HAP-1 (cell line): ENCODE measurements around the gene BHLHE23.

Experiments
- DNase-seq, 2 experiments: peaks; one replicate each; pipeline ENCODE4 v3.0.0-alpha.2; 2016 to 2020; ENCODE audit warnings: low spot score in 2 of 2
- H3K27me3 ChIP-seq: fragments of 250-450 bp; sonication (Bioruptor Pico); 2 replicates; pipeline ENCODE4 v1.5.1; 2020; ENCODE audit warnings: low read depth, mild to moderate bottlenecking, moderate library complexity
- H3K36me3 ChIP-seq: fragments of 250-450 bp; sonication (Bioruptor Pico); replicated peaks from 2 replicates; pipeline ENCODE4 v1.5.1; 2020; ENCODE audit warnings: mild to moderate bottlenecking
- H3K4me1 ChIP-seq: fragments of 250-450 bp; sonication (Bioruptor Pico); 2 replicates; pipeline ENCODE4 v1.5.1; 2020; ENCODE audit warnings: mild to moderate bottlenecking
- H3K4me3 ChIP-seq: fragments of 250-450 bp; sonication (Bioruptor Pico); 2 replicates; pipeline ENCODE4 v1.5.1; 2020; ENCODE audit warnings: mild to moderate bottlenecking, moderate library complexity
- H3K9me3 ChIP-seq: fragments of 250-450 bp; sonication (Bioruptor Pico); 2 replicates; pipeline ENCODE4 v1.5.1; 2020; ENCODE audit warnings: mild to moderate bottlenecking, moderate library complexity
- in situ Hi-C: fragments of 300-500 bp; cut with MboI; formaldehyde crosslinking; loops from 3 replicates; pipeline ENCODE4 v1.14.3; 2020; ENCODE audit warnings: low sequenced_read_pairs, inconsistent platforms, mixed read lengths

BHLHE23 gene

DNA sequence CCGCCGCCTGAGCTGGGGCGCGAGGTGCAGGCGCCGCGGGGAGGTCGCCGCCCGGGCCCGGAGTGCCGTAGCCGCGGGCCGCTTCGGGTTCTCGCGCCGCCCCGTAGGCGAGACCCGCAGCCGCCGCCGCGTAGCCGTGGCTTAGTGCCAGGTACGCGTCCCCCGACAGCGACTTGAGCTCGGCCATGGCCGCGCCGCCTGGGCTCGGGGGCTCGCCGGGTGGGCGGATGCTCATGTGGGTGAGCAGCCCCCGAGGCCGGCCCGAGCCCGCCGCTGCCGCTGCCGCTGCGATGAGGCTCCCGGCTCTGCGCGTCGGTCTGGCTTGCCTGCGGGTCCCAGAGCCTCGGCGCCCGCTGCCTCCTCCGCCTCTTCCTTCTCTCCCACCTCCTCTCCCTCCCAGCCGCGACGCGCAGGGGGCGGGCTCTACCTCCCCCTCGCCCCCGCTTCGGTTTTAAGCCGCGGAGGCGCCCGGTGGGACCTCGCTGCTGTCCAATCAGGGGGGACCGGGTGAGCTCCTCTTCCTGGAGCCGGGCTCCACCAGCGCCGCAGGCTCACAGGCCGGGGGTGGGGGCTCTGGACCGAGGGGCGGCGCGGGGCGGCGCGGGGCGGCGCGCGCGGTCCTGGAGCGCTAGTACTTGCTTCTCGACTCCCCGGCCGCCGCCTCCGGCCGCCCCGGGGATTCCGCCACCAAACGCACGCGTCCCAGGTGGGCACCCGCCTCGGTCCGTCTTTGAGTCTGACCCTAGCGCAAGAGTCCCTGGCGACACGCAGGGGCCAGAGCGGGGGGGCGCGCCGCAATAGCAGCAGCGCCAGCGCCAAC lies at the start of gene BHLHE23:
BHLHE23 (minus strand) TSS at position 425 of the 820 bp plus-strand sequence; CDS start at position 235, 190 bp downstream.
- DNase-seq = peak in 1 of 2 experiments; percentile 43
- Histone ChIP-seq H3K4me3 (no peak within 1 kb of the TSS), H3K27me3 (peaks cover 92% of the 10 kb centered on the region)

DNA sequence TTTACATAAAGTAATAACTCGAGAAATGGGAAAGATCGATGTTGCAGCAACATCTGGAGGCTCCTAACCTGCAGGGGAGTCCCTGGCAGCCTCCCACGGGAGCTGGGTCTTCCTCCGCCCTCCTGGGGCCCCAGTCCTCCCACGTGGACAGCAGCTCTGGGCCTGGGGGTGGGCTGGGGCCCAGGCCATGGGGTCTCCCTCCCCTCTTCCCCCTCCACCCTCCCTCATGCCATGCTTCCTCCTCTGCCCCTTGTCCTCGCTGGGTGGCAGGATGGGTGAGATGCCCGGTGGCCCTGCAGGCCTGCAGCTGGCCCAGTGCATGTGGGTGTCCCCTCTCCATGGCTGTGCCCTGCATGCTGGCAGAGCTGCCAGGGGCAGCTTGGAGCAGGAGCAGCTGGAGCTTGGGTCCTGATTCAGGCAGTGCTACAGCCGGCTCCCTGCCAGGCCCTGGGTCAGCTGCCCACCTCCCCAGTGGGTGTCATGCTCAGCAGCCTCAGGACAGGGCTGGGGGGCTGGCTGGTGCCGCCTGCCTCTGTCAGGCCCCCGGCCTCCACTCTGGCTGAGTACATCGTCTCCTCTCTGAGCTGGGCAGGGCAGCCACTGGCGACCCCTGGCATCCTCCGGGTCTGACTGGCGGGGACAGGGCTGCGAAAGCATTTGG lies 48.9 kb upstream of the BHLHE23 start:
- no peaks in the 10 kb centered on the region for H3K36me3 ChIP-seq
- H3K27me3 ChIP-seq = peaks cover 25% of the 10 kb centered on the region
- H3K9me3 ChIP-seq = no peaks in the 10 kb centered on the region
- in situ Hi-C loops = no loop called here
- no peak for DNase-seq
- H3K4me3 ChIP-seq = no peak overlapping the region
- no peaks in the 10 kb centered on the region for H3K4me1 ChIP-seq

More for the DNA sequence above, at the start of gene BHLHE23:
- H3K36me3 ChIP-seq = no peaks in the 10 kb centered on the region
- no peaks in the 10 kb centered on the region for H3K9me3 ChIP-seq
- H3K4me1 ChIP-seq = no peaks in the 10 kb centered on the region
- in situ Hi-C loops = loop anchor here (10.0 kb wide), 1 partner anchor 102 kb away; no protein-coding TSS in a partner anchor

DNA sequence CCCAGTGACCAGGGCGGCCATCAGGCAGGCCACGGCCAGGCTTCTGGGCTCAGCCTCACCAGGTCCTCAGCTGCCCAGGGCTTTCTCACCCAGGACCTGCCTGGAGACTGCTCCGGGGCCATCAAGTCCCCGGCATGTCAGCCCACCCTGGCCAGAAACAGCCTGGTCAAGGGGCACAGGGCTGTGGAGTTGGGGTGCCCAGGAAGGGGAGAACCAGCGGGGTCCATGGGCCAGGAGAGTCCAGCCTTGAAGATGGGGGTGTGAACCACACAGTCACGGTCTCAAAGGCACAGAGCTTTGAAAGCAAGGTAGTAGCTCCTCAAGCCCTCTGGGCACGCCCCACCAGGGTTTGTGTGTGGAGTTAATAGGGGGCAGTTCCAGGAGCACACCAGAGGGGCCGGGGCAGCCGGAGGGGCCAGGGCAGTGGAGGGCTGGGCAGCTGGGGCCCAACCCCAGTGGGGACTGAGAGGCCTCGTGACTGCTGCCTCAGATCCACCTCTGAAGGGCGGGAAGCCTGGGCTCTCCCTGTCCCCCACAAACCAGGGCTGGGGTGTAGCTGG lies 48.0 kb upstream of the BHLHE23 start:
- DNase-seq = peak in 1 of 2 experiments; percentile 6
- Histone ChIP-seq H3K36me3 (no peaks in the 10 kb centered on the region), H3K27me3 (peaks cover 28% of the 10 kb centered on the region), H3K9me3 (no peaks in the 10 kb centered on the region), H3K4me1 (no peaks in the 10 kb centered on the region), H3K4me3 (no peak overlapping the region)
- in situ Hi-C loops = no loop called here

DNA sequence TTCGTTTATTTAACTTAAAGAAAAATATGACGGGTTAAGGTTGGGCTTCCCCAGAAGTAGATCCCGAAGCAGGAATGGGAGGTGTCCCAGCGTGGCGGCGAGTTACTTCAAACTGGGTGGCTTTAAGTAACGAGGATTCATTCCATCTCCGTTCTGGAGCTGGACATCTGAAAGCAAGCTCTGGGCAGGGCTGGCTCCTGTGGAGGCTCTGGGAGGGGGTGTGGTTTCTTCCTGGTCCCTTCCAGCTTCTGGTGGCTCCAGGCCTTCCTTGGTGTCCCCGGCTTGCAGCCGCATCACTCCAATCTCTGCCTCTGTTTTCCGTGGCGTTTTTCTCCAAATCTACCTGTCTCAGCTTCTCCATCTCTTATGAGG lies 47.3 kb upstream of the BHLHE23 start:
- in situ Hi-C loops = no loop called here
- Histone ChIP-seq H3K4me3 (no peak overlapping the region), H3K27me3 (peaks cover 32% of the 10 kb centered on the region), H3K9me3 (no peaks in the 10 kb centered on the region), H3K4me1 (no peaks in the 10 kb centered on the region), H3K36me3 (no peaks in the 10 kb centered on the region)
- DNase-seq = no peak

DNA sequence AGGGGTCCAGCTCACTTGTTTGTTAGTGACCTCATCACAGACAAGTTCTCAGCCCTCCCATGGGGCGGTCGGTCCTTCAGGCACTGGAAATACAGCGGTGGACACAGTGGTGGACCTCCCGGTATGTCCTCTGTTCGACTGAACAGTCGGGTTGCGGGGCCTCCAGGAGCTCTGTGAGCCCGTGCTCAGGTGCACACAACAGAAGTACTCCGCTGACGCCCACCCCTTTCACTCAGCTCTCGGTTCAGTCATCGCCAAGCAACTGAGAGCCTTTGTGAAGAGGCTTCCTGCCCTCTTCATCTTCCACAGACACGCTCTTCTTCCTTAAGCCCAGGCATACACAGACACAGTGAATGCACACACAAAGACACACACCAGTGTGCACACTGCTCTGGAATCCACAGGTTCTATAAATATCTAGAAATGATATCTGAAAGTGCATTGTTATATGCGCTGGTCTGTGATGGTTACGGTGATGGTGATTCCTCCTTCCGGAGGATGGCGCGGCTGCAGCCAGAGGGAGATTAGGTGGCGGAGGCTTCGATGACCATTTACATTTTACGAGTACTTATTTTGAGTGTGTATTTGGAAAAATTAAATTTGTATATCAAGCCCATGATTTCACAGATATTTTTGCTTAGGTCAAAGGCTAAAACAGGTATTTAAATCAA lies 46.8 kb upstream of the BHLHE23 start:
- Histone ChIP-seq H3K4me1 (no peaks in the 10 kb centered on the region), H3K9me3 (no peaks in the 10 kb centered on the region), H3K36me3 (no peaks in the 10 kb centered on the region), H3K4me3 (no peak overlapping the region), H3K27me3 (peaks cover 32% of the 10 kb centered on the region)
- in situ Hi-C loops = no loop called here
- DNase-seq = no peak

DNA sequence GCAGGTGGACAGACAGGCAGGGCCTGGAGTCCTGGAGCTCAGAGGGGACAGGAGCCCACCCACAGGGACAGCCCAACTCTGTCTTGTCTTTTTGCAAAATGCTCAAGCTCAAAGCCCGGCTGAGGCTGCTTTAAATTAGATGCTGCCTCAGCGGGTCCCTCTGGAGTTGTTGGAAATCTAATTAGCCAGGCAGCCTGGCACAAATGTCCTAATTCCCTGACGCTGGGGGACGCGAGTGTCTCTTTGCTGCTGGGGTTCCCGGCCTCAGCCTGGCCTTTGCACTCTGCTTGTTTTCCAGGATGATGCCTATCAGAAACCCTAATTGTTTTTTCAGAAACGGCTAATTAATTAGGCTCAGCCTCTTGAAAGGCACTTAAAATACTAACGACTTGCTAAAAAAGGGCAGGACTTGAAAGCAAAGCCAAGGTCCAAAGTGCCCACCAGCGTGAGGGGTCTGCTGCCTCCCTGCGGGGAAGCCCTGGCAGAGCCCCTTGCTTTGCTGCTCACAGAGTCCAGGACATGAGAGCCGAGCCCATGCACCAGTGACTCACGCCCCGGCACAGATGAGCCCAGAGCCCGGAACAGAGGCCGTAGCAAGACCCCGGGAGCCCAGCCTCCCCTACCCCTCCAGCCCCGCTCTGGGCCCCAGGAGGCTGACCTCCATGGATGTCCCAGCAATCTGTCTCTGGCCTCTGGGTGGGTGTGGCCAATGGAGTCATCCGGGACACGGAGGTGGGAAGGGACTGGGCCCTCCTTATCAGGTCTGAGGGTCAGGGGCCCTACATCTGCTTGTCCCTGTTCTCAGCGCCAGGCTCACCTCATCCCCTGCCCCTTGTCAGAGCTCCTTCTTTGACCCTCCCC lies 46.0 kb upstream of the BHLHE23 start:
- Histone ChIP-seq H3K9me3 (no peaks in the 10 kb centered on the region), H3K27me3 (peaks cover 26% of the 10 kb centered on the region), H3K36me3 (no peaks in the 10 kb centered on the region), H3K4me1 (no peaks in the 10 kb centered on the region), H3K4me3 (no peak overlapping the region)
- in situ Hi-C loops = no loop called here
- DNase-seq = no peak

DNA sequence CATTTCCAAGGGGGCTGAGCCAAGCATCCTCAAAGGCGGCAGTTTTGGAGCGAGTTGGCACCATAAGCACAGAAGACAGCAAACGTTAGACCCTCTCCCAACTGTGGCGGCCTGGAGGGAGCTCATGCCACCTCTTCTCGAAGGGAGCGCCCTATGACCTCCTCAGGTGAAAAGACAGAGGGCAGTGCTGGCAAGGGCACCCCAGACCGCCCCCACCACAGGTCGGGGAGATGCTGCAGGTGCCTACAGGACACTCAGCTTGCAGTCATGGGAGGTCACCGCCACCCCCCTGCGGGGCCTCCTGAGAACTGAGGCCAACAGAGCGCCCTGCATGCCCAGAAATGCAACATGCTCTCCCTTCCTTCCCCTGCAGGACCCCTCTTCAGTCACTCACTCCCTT lies 45.1 kb upstream of the BHLHE23 start:
- in situ Hi-C loops = no loop called here
- Histone ChIP-seq H3K4me3 (no peak overlapping the region), H3K27me3 (peaks cover 26% of the 10 kb centered on the region), H3K36me3 (no peaks in the 10 kb centered on the region), H3K9me3 (no peaks in the 10 kb centered on the region), H3K4me1 (no peaks in the 10 kb centered on the region)
- DNase-seq = no peak

DNA sequence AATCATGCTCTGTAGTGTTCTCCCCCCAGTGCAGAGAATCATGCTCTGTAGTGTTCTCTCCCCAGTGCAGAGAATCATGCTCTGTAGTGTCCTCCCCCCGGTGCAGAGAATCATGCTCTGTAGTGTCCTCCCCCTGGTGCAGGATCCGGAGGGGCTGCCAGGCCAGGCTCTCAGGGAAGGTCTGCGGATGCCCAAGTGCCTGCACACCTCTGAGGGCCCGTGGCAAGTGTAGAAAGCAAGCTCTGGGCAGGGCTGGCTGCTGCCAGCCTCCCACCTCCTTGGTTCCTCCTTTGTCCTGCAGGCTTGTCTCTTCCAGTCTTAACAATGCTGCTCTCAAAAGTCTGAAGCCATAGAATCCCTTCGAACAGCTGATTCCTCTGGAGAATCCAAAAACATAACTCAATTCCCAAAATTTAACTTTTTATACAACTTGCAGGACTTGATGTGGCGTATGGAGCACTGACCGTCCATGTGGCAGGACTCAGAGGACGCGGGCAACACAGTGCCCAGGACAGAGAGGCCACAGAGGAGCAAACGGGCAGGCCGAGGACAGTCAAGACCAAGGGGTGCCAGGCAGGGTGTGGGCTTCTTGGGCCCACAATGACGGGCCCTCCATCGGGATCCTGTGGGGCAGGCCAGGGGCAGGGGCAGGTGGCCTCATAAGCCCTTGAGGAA lies 44.6 kb upstream of the BHLHE23 start:
- DNase-seq = no peak
- H3K36me3 ChIP-seq = no peaks in the 10 kb centered on the region
- H3K4me1 ChIP-seq = no peaks in the 10 kb centered on the region
- in situ Hi-C loops = no loop called here
- no peaks in the 10 kb centered on the region for H3K9me3 ChIP-seq
- peaks cover 29% of the 10 kb centered on the region for H3K27me3 ChIP-seq
- H3K4me3 ChIP-seq = no peak overlapping the region

DNA sequence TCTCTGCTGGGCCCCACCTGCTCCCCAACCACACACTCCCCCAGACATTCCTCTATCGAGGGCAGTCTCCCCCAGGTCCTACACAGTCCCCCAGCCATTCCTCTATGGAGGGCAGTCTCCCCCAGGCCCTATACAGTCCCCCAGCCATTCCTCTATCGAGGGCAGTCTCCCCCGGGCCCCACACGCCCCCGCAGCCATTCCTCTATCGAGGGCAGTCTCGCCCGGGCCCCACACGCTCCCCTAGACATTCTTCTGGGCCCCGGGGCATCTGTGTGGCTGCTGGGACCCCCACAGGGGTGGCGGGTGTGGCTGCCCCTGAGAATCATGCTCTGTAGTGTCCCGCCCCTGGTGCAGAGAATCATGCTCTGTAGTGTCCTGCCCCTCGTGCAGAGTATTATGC lies 43.6 kb upstream of the BHLHE23 start:
- in situ Hi-C loops = no loop called here
- H3K9me3 ChIP-seq = no peaks in the 10 kb centered on the region

DNA sequence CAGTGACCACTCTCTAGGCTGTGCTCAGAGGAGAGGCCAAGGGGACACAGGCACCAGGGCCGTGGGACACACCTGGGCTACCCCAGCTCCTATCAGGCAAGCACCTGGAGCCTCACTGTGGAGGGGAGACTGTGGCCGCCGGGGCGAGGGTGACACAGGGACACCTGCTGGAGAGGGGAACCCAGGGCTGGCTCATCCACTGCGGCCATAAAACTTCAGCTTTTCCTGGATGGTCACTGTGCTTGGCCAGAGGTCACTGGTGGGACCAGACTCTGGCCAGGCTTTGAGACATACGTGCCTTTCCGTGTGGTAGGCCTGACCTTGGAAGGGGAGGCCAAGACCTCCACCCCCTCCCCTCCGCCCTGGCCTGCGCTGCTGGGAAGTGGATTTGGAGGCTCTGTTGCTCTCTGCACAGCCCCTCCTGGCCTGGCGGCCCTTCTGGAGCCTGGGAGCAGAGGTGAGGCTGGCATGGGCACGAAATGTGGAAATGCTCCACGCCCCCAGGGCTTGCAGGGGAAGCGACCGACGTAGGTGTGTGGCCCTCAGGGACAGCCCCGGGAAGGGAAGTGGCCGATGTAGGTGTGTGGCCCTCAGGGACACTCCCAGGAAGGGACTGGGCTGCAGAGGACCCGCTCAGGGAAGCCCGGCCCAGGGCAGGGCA lies 42.9 kb upstream of the BHLHE23 start:
- in situ Hi-C loops = no loop called here
- peaks cover 41% of the 10 kb centered on the region for H3K27me3 ChIP-seq

More for the DNA sequence above, 43.6 kb upstream of the BHLHE23 start:
- Histone ChIP-seq H3K4me3 (no peak overlapping the region), H3K4me1 (no peaks in the 10 kb centered on the region), H3K36me3 (no peaks in the 10 kb centered on the region), H3K27me3 (peaks cover 38% of the 10 kb centered on the region)
- no peak for DNase-seq

DNA sequence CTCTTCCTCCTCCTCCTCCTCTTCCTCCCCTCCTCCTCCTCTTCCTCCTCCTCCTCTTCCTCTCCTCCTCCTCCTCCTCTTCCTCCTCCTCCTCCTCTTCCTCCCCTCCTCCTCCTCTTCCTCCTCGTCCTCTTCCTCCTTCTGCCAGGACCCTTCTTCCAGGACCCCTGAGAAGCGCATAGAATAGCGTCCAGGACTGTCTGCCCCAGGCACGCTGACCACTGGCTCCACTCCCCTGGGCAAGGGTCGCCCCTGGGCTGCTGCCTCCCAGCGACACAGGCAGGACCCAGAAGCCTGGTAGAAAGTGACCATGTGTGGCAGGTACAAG lies 42.4 kb upstream of the BHLHE23 start:
- DNase-seq = no peak
- H3K4me3 ChIP-seq = no peak overlapping the region
- in situ Hi-C loops = no loop called here
- peaks cover 44% of the 10 kb centered on the region for H3K27me3 ChIP-seq
- no peaks in the 10 kb centered on the region for H3K4me1 ChIP-seq
- H3K9me3 ChIP-seq = no peaks in the 10 kb centered on the region
- H3K36me3 ChIP-seq = no peaks in the 10 kb centered on the region

More for the DNA sequence above, 42.9 kb upstream of the BHLHE23 start:
- H3K9me3 ChIP-seq = no peaks in the 10 kb centered on the region
- no peaks in the 10 kb centered on the region for H3K4me1 ChIP-seq
- DNase-seq = no peak
- H3K36me3 ChIP-seq = no peaks in the 10 kb centered on the region
- no peak overlapping the region for H3K4me3 ChIP-seq

DNA sequence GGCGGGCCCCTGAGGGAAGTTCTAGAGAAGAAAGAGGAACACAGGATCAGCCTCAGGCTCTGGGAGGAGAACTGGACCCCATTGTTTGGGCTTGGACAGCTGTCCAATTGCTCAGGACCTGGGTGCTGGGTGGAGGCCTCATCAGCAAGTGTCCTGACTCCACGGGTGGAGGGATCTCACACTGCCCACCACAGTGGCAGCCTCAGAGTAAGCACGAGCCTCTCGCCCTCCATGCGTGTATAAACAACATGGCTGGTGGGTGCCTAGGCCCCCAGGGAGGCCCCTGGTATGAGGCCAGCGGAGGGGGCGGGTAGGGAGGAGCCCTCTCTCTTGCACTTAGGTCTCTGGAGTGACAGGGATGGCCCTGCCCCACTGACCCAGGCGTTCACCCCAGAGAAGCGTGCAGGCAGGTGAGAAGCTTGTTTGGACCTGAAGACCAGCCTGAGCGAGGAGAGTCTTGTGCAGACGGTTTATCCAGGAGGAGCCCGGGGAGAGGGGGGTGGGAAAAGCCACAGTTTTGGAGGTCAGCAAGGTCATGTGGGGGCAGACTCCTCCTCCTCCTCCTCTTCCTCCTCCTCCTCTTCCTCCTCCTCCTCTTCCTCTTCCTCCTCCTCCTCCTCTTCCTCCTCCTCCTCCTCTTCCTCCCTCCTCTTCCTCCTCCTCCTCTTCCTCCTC lies 41.9 kb upstream of the BHLHE23 start:
- peaks cover 42% of the 10 kb centered on the region for H3K27me3 ChIP-seq
- no peak for DNase-seq

More for the DNA sequence above, 41.9 kb upstream of the BHLHE23 start:
- in situ Hi-C loops = no loop called here
- no peak overlapping the region for H3K4me3 ChIP-seq
- H3K9me3 ChIP-seq = no peaks in the 10 kb centered on the region
- no peaks in the 10 kb centered on the region for H3K36me3 ChIP-seq
- no peaks in the 10 kb centered on the region for H3K4me1 ChIP-seq
